Measurements from ENCODE around the gene B4GALNT1. TPM values are rescaled to one million over a fixed set of nuclear protein-coding genes. Genes with fewer than 3 reads are reported as not detected.

Gene B4GALNT1
- total RNA-seq, 1 donor from 2014 or later = 2.2 TPM

DNA sequence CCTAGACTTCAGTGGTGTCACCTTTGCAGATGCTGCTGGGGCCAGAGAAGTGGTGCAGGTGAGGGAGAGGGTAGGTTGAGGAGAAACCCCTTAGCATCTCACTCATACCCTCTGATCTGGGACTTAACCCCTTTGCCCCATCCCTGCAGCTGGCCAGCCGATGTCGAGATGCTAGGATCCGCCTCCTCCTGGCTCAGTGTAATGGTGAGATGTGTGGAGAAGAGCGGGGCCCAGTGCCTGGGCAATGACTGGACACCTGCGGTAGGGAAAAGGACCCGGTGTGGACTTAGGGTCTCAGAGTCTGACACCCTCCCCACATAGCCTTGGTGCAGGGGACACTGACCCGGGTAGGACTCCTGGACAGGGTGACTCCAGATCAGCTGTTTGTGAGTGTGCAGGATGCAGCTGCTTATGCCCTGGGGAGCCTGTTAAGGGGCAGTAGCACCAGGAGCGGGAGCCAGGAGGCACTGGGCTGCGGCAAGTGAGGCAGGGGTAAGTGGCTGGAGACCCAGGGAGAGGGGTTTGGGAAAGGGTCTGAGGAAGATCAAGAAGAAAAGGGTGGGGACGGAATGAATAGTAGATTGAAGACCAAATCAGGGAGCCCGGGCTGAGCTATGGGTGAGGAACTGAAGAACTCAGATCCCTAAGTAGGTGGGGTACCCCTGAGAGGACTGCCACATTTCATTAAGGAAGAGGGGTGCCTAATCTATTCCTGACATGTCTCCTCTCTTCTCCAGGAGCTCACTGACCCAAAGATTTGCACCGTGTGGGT, 7.6 kb downstream of the B4GALNT1 start:
- TF ChIP-seq CTCF (IDR thresholded peaks at IDR 0.05; ENCODE audit: insufficient read depth, low read length, poor library complexity, severe bottlenecking) = no peak
- peaks cover 90% of the 10 kb centered on the region for H3K27me3 ChIP-seq (ENCODE audit: control insufficient read depth, insufficient read depth, low read length)
- DNase-seq (ENCODE audit: low read depth) = no peak
- H3K4me3 ChIP-seq (ENCODE audit: low read depth, low read length) = no peak overlapping the region
- H3K36me3 ChIP-seq (ENCODE audit: control insufficient read depth, insufficient read depth, low read length) = no peaks in the 10 kb centered on the region

DNA sequence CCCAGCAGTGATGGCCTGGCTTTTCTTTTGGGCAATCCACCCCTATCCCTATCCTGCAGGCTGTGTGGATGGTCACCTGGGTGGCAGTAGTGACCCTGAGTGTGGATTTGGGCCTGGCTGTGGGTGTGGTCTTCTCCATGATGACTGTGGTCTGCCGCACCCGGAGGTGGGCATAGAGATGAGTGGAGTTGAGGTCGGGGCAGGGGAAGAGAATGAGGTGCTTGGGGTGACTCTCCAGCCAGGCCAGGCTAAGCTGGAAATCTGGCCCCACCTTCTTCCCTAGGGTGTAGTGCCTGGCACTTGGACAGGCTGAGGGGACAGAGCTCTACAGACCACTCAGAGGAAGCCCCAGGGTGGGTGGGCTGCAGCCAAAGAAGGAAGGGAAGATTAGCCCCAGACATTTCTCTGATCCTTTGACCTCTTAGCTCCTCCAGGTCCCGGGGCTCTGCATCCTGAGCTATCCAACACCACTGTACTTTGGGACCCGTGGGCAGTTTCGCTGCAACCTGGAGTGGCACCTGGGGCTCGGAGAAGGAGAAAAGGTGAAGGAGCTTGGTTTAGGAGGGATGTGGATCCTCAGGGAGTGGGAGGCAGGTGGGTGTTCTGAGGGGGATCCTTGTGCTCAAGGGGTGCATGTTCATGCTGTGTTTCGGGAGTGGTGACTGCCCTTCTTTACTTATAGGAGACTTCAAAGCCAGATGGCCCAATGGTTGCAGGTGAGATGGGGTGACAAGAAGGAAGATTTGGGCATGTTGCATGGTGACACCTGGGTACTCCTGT, 8.4 kb downstream of the B4GALNT1 start:
- Histone ChIP-seq H3K4me3 (ENCODE audit: low read depth, low read length) (no peak overlapping the region), H3K36me3 (ENCODE audit: control insufficient read depth, insufficient read depth, low read length) (no peaks in the 10 kb centered on the region), H3K27me3 (ENCODE audit: control insufficient read depth, insufficient read depth, low read length) (peaks cover 91% of the 10 kb centered on the region)
- DNase-seq (ENCODE audit: low read depth) = no peak
- no peak for TF ChIP-seq CTCF (IDR thresholded peaks at IDR 0.05; ENCODE audit: insufficient read depth, low read length, poor library complexity, severe bottlenecking)

GRCh38 chr12:57623811-57624390, 9.1 kb downstream of the B4GALNT1 start:
- TF ChIP-seq CTCF (IDR thresholded peaks at IDR 0.05; ENCODE audit: insufficient read depth, low read length, poor library complexity, severe bottlenecking) = no peak
- peaks cover 95% of the 10 kb centered on the region for H3K27me3 ChIP-seq (ENCODE audit: control insufficient read depth, insufficient read depth, low read length)
- no peak overlapping the region for H3K4me3 ChIP-seq (ENCODE audit: low read depth, low read length)
- DNase-seq (ENCODE audit: low read depth) = no peak
- H3K36me3 ChIP-seq (ENCODE audit: control insufficient read depth, insufficient read depth, low read length) = no peaks in the 10 kb centered on the region

DNA sequence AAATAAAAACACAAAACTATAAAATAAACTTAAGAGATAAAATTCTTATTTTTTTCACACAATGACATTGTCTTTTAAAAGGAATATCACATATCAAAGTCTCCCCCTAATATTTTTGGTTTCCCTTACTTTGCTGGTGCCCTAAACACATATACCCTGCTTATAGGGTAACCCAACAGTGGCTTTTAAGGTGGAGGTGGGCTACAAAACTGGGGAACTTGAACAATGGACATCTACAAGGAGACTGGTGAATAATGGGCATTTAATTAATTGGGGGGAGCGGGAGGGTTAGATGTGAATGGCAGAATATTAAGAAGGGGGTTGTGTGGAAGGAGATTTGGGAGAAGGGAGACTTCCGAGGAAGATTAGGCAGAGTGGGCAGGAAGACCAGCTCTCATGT, 9.6 kb downstream of the B4GALNT1 start:
- Histone ChIP-seq H3K36me3 (ENCODE audit: control insufficient read depth, insufficient read depth, low read length) (no peaks in the 10 kb centered on the region), H3K27me3 (ENCODE audit: control insufficient read depth, insufficient read depth, low read length) (peaks cover 92% of the 10 kb centered on the region), H3K4me3 (ENCODE audit: low read depth, low read length) (no peak overlapping the region)
- no peak for TF ChIP-seq CTCF (IDR thresholded peaks at IDR 0.05; ENCODE audit: insufficient read depth, low read length, poor library complexity, severe bottlenecking)
- DNase-seq (ENCODE audit: low read depth) = no peak

GRCh38 chr12:57622293-57623245, 10.4 kb downstream of the B4GALNT1 start:
- Histone ChIP-seq H3K36me3 (ENCODE audit: control insufficient read depth, insufficient read depth, low read length) (no peaks in the 10 kb centered on the region), H3K4me3 (ENCODE audit: low read depth, low read length) (no peak overlapping the region), H3K27me3 (ENCODE audit: control insufficient read depth, insufficient read depth, low read length) (peaks cover 89% of the 10 kb centered on the region)
- no peak for DNase-seq (ENCODE audit: low read depth)
- no peak for TF ChIP-seq CTCF (IDR thresholded peaks at IDR 0.05; ENCODE audit: insufficient read depth, low read length, poor library complexity, severe bottlenecking)
